ENCODE data around the gene CHAD. TPM values are rescaled to one million over a fixed set of nuclear protein-coding genes. Genes with fewer than 3 reads are reported as not detected.

The CHAD gene
- total RNA-seq, 1 experiment from 2014 or later, result 0.09 TPM

GRCh38 chr17:50459756-50460155 is 8.9 kb downstream of the CHAD start:
- Mint-ChIP-seq H3K9me3 (no peaks in the 10 kb centered on the region), H3K36me3 (no peaks in the 10 kb centered on the region), H3K27ac (no peak overlapping the region), H3K4me1 (no peaks in the 10 kb centered on the region), H3K27me3 (ENCODE audit: low read depth) (no peaks in the 10 kb centered on the region), H3K4me3 (no peak overlapping the region)
- ATAC-seq (no peak), DNase-seq (ENCODE audit: low spot score) (no peak)
- CTCF ChIA-PET, result interaction anchor here (1.4 kb wide), 1 partner anchor 62 kb away, joined by 4 read pairs; the partner anchor contains the start of gene LRRC59
- POLR2A ChIA-PET, result no interaction called here
- TF ChIP-seq CDX4 (CRISPR knock-in tag; IDR thresholded peaks at IDR 0.05; ENCODE audit: borderline replicate concordance), result no peak
- no peak for TF ChIP-seq ZNF317 (CRISPR knock-in tag; IDR thresholded peaks at IDR 0.05; ENCODE audit: borderline replicate concordance, low read depth)
- TF ChIP-seq ZNF425 (CRISPR knock-in tag; conservative IDR thresholded peaks at IDR 0.05), result no peak
- no peak for TF ChIP-seq ZNF512 (CRISPR knock-in tag; IDR thresholded peaks at IDR 0.05; ENCODE audit: borderline replicate concordance)
- TF ChIP-seq MAX (CRISPR knock-in tag; IDR thresholded peaks at IDR 0.05), result no peak
- no peak for TF ChIP-seq MXD4 (CRISPR knock-in tag; IDR thresholded peaks at IDR 0.05; ENCODE audit: borderline replicate concordance)
- TF ChIP-seq GABPB1 (CRISPR knock-in tag; IDR thresholded peaks at IDR 0.05), result no peak
- TF ChIP-seq ZNF396 (CRISPR knock-in tag; IDR thresholded peaks at IDR 0.05; ENCODE audit: borderline replicate concordance), result no peak
- TF ChIP-seq RORB (CRISPR knock-in tag; IDR thresholded peaks at IDR 0.05), result no peak
- TF ChIP-seq HMGA2 (CRISPR knock-in tag; IDR thresholded peaks at IDR 0.05), result no peak
- no peak for TF ChIP-seq MLX (CRISPR knock-in tag; IDR thresholded peaks at IDR 0.05)
- TF ChIP-seq JAZF1 (CRISPR knock-in tag; IDR thresholded peaks at IDR 0.05), result no peak
- TF ChIP-seq TCF7 (CRISPR knock-in tag; IDR thresholded peaks at IDR 0.05; ENCODE audit: low read depth), result no peak
- no peak for TF ChIP-seq NFYB (CRISPR knock-in tag; conservative IDR thresholded peaks at IDR 0.05; ENCODE audit: low read depth)
- no peak for TF ChIP-seq ELF4 (CRISPR knock-in tag; IDR thresholded peaks at IDR 0.05; ENCODE audit: low read depth)
- no peak for TF ChIP-seq ATF1 (CRISPR knock-in tag; IDR thresholded peaks at IDR 0.05)

GRCh38 chr17:50458701-50459676 is 9.7 kb downstream of the CHAD start:
- ATAC-seq (no peak), DNase-seq (ENCODE audit: low spot score) (no peak)
- Mint-ChIP-seq H3K4me1 (no peaks in the 10 kb centered on the region), H3K27ac (no peak overlapping the region), H3K27me3 (ENCODE audit: low read depth) (no peaks in the 10 kb centered on the region), H3K9me3 (no peaks in the 10 kb centered on the region), H3K36me3 (no peaks in the 10 kb centered on the region), H3K4me3 (no peak overlapping the region)
- no peak for TF ChIP-seq ZNF671 (CRISPR knock-in tag; IDR thresholded peaks at IDR 0.05)
- peak; percentile 93 for TF ChIP-seq GABPB1 (CRISPR knock-in tag; IDR thresholded peaks at IDR 0.05)
- TF ChIP-seq E2F1 (CRISPR knock-in tag; IDR thresholded peaks at IDR 0.05), result no peak
- ChIA-PET CTCF (interaction anchor here (0.5 to 1.7 kb wide), 4 partner anchors 9 to 62 kb away, joined by 3 to 4 read pairs (median 4); partner anchors contain the start of genes CHAD and LRRC59), POLR2A (no interaction called here)
